Astrocyte (in vitro differentiated cells and primary cell): Measurements from ENCODE around the gene DNAJC18. TPM values are rescaled to one million over a fixed set of nuclear protein-coding genes. Genes with fewer than 3 reads are reported as not detected.

Experiments
- DNase-seq: peaks from one replicate; pipeline ENCODE4 v3.0.0-alpha.2; 2010; ENCODE audit warnings: low read depth
- FAIRE-seq: peaks from 2 replicates; lab custom pipeline; 2011; peaks lifted over from hg19 to GRCh38; lab: Jason Lieb, UNC
- H2AFZ ChIP-seq: 2 replicates; pipeline ENCODE4 v1.6.0; 2012; ENCODE audit warnings: low read depth, low read length, inconsistent platforms
- H3K27ac ChIP-seq: 2 replicates; pipeline ENCODE4 v1.5.1; 2011; ENCODE audit warnings: low read depth, low read length, inconsistent platforms
- H3K27me3 ChIP-seq: 2 replicates; pipeline ENCODE4 v1.6.0; 2011; ENCODE audit warnings: low read length, inconsistent platforms; ENCODE audit not compliant: insufficient read depth
- H3K36me3 ChIP-seq: 2 replicates; pipeline ENCODE4 v1.5.1; 2011; ENCODE audit warnings: low read length, inconsistent platforms; ENCODE audit not compliant: insufficient read depth
- H3K4me1 ChIP-seq: 2 replicates; pipeline ENCODE4 v1.5.1; 2011; ENCODE audit warnings: low read length, inconsistent platforms; ENCODE audit not compliant: insufficient read depth
- H3K4me2 ChIP-seq: 2 replicates; pipeline ENCODE4 v1.6.0; 2012; ENCODE audit warnings: low read length, inconsistent platforms
- H3K4me3 ChIP-seq: 2 replicates; pipeline ENCODE4 v1.5.1; 2011; ENCODE audit warnings: low read depth, mild to moderate bottlenecking, low read length, inconsistent platforms; ENCODE audit not compliant: insufficient read depth
- H3K79me2 ChIP-seq: 2 replicates; pipeline ENCODE4 v1.6.0; 2012; ENCODE audit warnings: mild to moderate bottlenecking, low read length, inconsistent platforms; ENCODE audit not compliant: insufficient read depth
- H3K9ac ChIP-seq: 2 replicates; pipeline ENCODE4 v1.6.0; 2012; ENCODE audit warnings: mild to moderate bottlenecking, low read length, inconsistent platforms
- H3K9me3 ChIP-seq: 2 replicates; pipeline ENCODE4 v1.5.1; 2012; ENCODE audit warnings: low read depth, mild to moderate bottlenecking, low read length, inconsistent platforms; ENCODE audit not compliant: insufficient read depth
- H4K20me1 ChIP-seq: 2 replicates; pipeline ENCODE4 v1.6.0; 2012; ENCODE audit warnings: low read length, inconsistent platforms; ENCODE audit not compliant: insufficient read depth
- H3K27ac Mint-ChIP-seq: one replicate; pipeline ENCODE4 v1.8.0; 2021; ENCODE audit warnings: mild to moderate bottlenecking, mixed read lengths; ENCODE audit not compliant: unreplicated experiment
- H3K27me3 Mint-ChIP-seq: one replicate; pipeline ENCODE4 v1.8.0; 2021; ENCODE audit warnings: low read depth, mixed read lengths; ENCODE audit not compliant: unreplicated experiment
- H3K36me3 Mint-ChIP-seq: one replicate; pipeline ENCODE4 v1.8.0; 2021; ENCODE audit warnings: low read depth, mixed read lengths; ENCODE audit not compliant: unreplicated experiment
- H3K4me1 Mint-ChIP-seq: one replicate; pipeline ENCODE4 v1.8.0; 2021; ENCODE audit warnings: low read depth, mixed read lengths; ENCODE audit not compliant: unreplicated experiment
- H3K4me3 Mint-ChIP-seq: one replicate; pipeline ENCODE4 v1.8.0; 2021; ENCODE audit warnings: mild to moderate bottlenecking, moderate library complexity, mixed read lengths; ENCODE audit not compliant: unreplicated experiment
- H3K9me3 Mint-ChIP-seq: one replicate; pipeline ENCODE4 v1.8.0; 2021; ENCODE audit warnings: mild to moderate bottlenecking, mixed read lengths; ENCODE audit not compliant: unreplicated experiment
- CTCF ChIP-seq: IDR thresholded peaks from 2 replicates; pipeline ENCODE4 v1.5.1; 2011; ENCODE audit warnings: low read depth, mild to moderate bottlenecking, inconsistent platforms, low read length, moderate library complexity; ENCODE audit not compliant: insufficient read depth
- EZH2 ChIP-seq: IDR thresholded peaks from 2 replicates; pipeline ENCODE4 v1.6.1; 2012; ENCODE audit warnings: mild to moderate bottlenecking, low read length, inconsistent platforms; ENCODE audit not compliant: insufficient read depth
- total RNA-seq: library from RNA; stranded (reverse); gene quantifications from 2 replicates; pipeline ENCODE4 v1.2.1, GENCODE V29; 2021

The DNAJC18 gene
- total RNA-seq, 1 donor from 2014 or later, result 18.8 TPM

GRCh38 chr5:139414581-139415130 lies 24.7 kb downstream of the DNAJC18 start:
- H3K9me3 ChIP-seq, result no peaks in the 10 kb centered on the region
- DNase-seq (peak; percentile 40), FAIRE-seq (no peak)
- Mint-ChIP-seq H3K27me3 (no peaks in the 10 kb centered on the region), H3K27ac (no peak overlapping the region), H3K36me3 (peaks cover 28% of the 10 kb centered on the region), H3K4me1 (no peaks in the 10 kb centered on the region), H3K4me3 (no peak overlapping the region), H3K9me3 (no peaks in the 10 kb centered on the region)
- peak overlapping the region; percentile 8 for H3K9ac ChIP-seq
- H3K27ac ChIP-seq, result no peak overlapping the region
- TF ChIP-seq EZH2 (no peak), CTCF (no peak)
- peak overlapping the region; percentile 28 for H3K4me2 ChIP-seq
- H4K20me1 ChIP-seq, result no peaks in the 10 kb centered on the region
- H2AFZ ChIP-seq, result no peak overlapping the region
- H3K27me3 ChIP-seq, result no peaks in the 10 kb centered on the region
- no peak overlapping the region for H3K4me3 ChIP-seq
- peaks cover 14% of the 10 kb centered on the region for H3K4me1 ChIP-seq
- peaks cover 3% of the 10 kb centered on the region for H3K36me3 ChIP-seq
- H3K79me2 ChIP-seq, result no peaks in the 10 kb centered on the region

GRCh38 chr5:139413963-139414362 lies 25.4 kb downstream of the DNAJC18 start:
- Mint-ChIP-seq H3K36me3 (peaks cover 27% of the 10 kb centered on the region), H3K4me3 (peak overlapping the region; percentile 22), H3K4me1 (no peaks in the 10 kb centered on the region), H3K27ac (no peak overlapping the region), H3K9me3 (no peaks in the 10 kb centered on the region), H3K27me3 (no peaks in the 10 kb centered on the region)
- no peak for TF ChIP-seq EZH2
- TF ChIP-seq CTCF, result no peak
- no peak overlapping the region for H3K9ac ChIP-seq
- H3K27me3 ChIP-seq, result no peaks in the 10 kb centered on the region
- H3K9me3 ChIP-seq, result no peaks in the 10 kb centered on the region
- no peak overlapping the region for H3K4me2 ChIP-seq
- no peak for DNase-seq
- H3K27ac ChIP-seq, result no peak overlapping the region
- H3K4me1 ChIP-seq, result peaks cover 14% of the 10 kb centered on the region
- H3K36me3 ChIP-seq, result no peaks in the 10 kb centered on the region
- H4K20me1 ChIP-seq, result no peaks in the 10 kb centered on the region
- no peak overlapping the region for H2AFZ ChIP-seq
- H3K4me3 ChIP-seq, result no peak overlapping the region
- H3K79me2 ChIP-seq, result no peaks in the 10 kb centered on the region
- no peak for FAIRE-seq

GRCh38 chr5:139413153-139413552 lies 26.2 kb downstream of the DNAJC18 start:
- H3K36me3 Mint-ChIP-seq, result peaks cover 23% of the 10 kb centered on the region
- DNase-seq (no peak), FAIRE-seq (no peak)
- no peaks in the 10 kb centered on the region for H3K9me3 Mint-ChIP-seq
- no peaks in the 10 kb centered on the region for H3K4me1 Mint-ChIP-seq
- H3K4me3 Mint-ChIP-seq, result no peak overlapping the region
- TF ChIP-seq CTCF, result no peak
- no peak for TF ChIP-seq EZH2
- H4K20me1 ChIP-seq, result no peaks in the 10 kb centered on the region
- H3K27me3 Mint-ChIP-seq, result no peaks in the 10 kb centered on the region
- H3K9me3 ChIP-seq, result no peaks in the 10 kb centered on the region
- no peak overlapping the region for H3K4me3 ChIP-seq
- H3K27ac ChIP-seq, result no peak overlapping the region
- no peak overlapping the region for H2AFZ ChIP-seq
- no peak overlapping the region for H3K4me2 ChIP-seq
- H3K79me2 ChIP-seq, result no peaks in the 10 kb centered on the region
- H3K27ac Mint-ChIP-seq, result no peak overlapping the region
- no peaks in the 10 kb centered on the region for H3K36me3 ChIP-seq
- H3K9ac ChIP-seq, result no peak overlapping the region
- peaks cover 14% of the 10 kb centered on the region for H3K4me1 ChIP-seq
- H3K27me3 ChIP-seq, result no peaks in the 10 kb centered on the region
